Measurements from ENCODE around the gene MSH3. TPM values are rescaled to one million over a fixed set of nuclear protein-coding genes. Genes with fewer than 3 reads are reported as not detected.

MSH3 gene
- total RNA-seq, 4 donors from 2014 or later, result 11.0 to 15.0 (median 12.4) TPM

DNA sequence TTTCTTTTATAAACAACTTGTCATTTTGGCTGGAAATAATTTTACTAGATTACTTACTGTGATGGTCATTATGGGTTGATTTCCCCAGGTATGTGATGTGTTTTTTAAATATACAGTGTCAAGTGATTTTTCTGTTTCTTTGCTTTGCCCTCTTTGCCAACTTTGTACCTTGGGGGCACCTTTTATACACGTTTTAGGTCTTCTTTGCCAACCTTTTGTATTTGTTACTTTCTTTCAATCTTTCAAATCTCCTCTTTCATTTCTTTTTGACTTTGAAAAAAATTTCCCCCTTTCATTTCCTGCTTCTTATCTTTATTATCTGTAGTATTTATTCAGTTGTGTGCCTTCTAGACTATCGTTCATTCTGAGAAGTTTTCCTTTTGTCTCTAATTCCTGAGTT, 65.7 kb downstream of the MSH3 start:
- H3K4me1 ChIP-seq, result no peaks in the 10 kb centered on the region

DNA sequence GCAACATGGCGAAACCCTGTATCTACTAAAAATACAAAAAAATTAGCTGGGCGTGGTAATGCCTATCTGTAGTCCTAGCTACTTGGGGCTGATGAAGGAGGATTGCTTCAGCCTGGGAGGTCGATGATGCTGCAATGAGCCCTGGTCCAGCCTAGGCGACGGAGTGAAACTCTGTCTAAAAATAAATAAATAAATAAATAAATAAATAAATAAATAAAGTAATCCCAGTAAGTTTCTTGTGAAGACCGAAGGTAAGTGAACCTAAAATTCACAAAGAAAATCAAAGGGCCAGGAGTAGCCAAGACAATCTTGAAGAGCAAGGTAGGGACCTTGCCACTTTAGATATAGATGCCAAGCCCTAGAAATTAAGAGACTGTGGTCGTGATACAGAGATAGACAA, 68.5 kb downstream of the MSH3 start:
- Histone ChIP-seq H3K27ac (no peak overlapping the region), H3K4me3 (no peak overlapping the region), H3K36me3 (peaks cover 33% of the 10 kb centered on the region), H3K9me3 (peaks cover 3% of the 10 kb centered on the region), H3K27me3 (no peaks in the 10 kb centered on the region), H3K4me1 (no peaks in the 10 kb centered on the region)
- no peak for TF ChIP-seq POLR2AphosphoS5 (IDR thresholded peaks at IDR 0.05)
- TF ChIP-seq, protein P1, sequence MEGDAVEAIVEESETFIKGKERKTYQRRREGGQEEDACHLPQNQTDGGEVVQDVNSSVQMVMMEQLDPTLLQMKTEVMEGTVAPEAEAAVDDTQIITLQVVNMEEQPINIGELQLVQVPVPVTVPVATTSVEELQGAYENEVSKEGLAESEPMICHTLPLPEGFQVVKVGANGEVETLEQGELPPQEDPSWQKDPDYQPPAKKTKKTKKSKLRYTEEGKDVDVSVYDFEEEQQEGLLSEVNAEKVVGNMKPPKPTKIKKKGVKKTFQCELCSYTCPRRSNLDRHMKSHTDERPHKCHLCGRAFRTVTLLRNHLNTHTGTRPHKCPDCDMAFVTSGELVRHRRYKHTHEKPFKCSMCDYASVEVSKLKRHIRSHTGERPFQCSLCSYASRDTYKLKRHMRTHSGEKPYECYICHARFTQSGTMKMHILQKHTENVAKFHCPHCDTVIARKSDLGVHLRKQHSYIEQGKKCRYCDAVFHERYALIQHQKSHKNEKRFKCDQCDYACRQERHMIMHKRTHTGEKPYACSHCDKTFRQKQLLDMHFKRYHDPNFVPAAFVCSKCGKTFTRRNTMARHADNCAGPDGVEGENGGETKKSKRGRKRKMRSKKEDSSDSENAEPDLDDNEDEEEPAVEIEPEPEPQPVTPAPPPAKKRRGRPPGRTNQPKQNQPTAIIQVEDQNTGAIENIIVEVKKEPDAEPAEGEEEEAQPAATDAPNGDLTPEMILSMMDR (IDR thresholded peaks at IDR 0.05), result no peak
- no peak for TF ChIP-seq POLR2A (IDR thresholded peaks at IDR 0.05)
- no peak for TF ChIP-seq EP300 (IDR thresholded peaks at IDR 0.05)
- no peak for DNase-seq (ENCODE audit: low spot score in 2 of 2)
- WGBS, result 96% methylated on average over 7 of the region's 7 CpGs

More for the DNA sequence above, 65.7 kb downstream of the MSH3 start:
- peaks cover 10% of the 10 kb centered on the region for H3K36me3 ChIP-seq
- H3K4me3 ChIP-seq, result no peak overlapping the region
- TF ChIP-seq POLR2A (IDR thresholded peaks at IDR 0.05), result no peak
- TF ChIP-seq, protein P1 (IDR thresholded peaks at IDR 0.05), result no peak
- TF ChIP-seq POLR2AphosphoS5 (IDR thresholded peaks at IDR 0.05), result no peak
- TF ChIP-seq EP300 (IDR thresholded peaks at IDR 0.05), result no peak
- DNase-seq (ENCODE audit: low spot score in 2 of 2), result no peak
- peaks cover 3% of the 10 kb centered on the region for H3K9me3 ChIP-seq
- no peak overlapping the region for H3K27ac ChIP-seq
- H3K27me3 ChIP-seq, result no peaks in the 10 kb centered on the region
- 90% methylated on average over 2 of the region's 2 CpGs for WGBS

DNA sequence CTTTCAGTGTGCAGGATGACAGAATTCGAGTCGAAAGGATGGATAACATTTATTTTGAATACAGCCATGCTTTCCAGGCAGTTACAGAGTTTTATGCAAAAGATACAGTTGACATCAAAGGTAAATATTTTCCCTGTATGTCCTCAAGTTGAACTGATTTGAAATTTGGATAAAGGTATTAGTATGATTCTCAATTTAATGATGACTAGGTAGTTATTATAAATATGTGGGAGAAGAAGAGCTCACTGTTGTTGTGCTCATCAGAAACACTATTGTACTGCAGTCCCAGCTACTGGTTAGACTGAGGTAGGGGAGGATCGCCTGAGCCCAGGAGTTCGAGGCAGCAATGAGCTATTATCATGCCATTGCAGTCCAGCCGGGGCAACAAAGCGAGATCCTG, 71.0 kb downstream of the MSH3 start:
- Histone ChIP-seq H3K4me1 (no peaks in the 10 kb centered on the region), H3K27me3 (no peaks in the 10 kb centered on the region), H3K36me3 (peaks cover 39% of the 10 kb centered on the region), H3K9me3 (no peaks in the 10 kb centered on the region), H3K27ac (no peak overlapping the region), H3K4me3 (no peak overlapping the region)
- TF ChIP-seq POLR2AphosphoS5 (IDR thresholded peaks at IDR 0.05), result no peak
- TF ChIP-seq POLR2A (IDR thresholded peaks at IDR 0.05), result no peak
- 95% methylated on average over 6 of the region's 6 CpGs for WGBS
- DNase-seq (ENCODE audit: low spot score in 2 of 2), result no peak

DNA sequence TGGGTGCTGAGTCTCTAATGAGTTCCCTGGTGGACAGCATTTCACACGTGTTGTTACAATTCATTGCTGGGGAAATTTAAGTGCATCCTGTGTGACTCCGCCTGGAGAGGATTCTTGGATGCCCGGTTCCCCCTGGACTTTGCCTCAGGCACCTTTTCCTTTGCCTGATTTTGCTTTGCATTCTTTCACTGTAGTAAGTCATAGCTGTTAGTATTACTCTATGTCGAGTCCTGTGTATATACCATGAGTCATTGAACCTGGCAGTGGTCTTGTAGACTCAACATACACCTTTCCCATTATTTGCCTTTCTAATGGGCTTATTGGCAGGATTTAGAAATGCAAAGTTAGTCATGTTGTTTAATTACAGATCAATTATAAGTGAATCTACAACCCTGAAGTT, 82.3 kb downstream of the MSH3 start:
- Histone ChIP-seq H3K4me1 (no peaks in the 10 kb centered on the region), H3K36me3 (peaks cover 9% of the 10 kb centered on the region), H3K27ac (no peak overlapping the region), H3K4me3 (no peak overlapping the region), H3K9me3 (no peaks in the 10 kb centered on the region), H3K27me3 (no peaks in the 10 kb centered on the region)
- 72% methylated on average over 4 of the region's 4 CpGs for WGBS
- DNase-seq (ENCODE audit: low spot score in 2 of 2), result no peak
- TF ChIP-seq EP300 (IDR thresholded peaks at IDR 0.05) (no peak), POLR2AphosphoS5 (IDR thresholded peaks at IDR 0.05) (no peak), POLR2A (IDR thresholded peaks at IDR 0.05) (no peak)
- TF ChIP-seq, protein P1 (IDR thresholded peaks at IDR 0.05), result no peak

DNA sequence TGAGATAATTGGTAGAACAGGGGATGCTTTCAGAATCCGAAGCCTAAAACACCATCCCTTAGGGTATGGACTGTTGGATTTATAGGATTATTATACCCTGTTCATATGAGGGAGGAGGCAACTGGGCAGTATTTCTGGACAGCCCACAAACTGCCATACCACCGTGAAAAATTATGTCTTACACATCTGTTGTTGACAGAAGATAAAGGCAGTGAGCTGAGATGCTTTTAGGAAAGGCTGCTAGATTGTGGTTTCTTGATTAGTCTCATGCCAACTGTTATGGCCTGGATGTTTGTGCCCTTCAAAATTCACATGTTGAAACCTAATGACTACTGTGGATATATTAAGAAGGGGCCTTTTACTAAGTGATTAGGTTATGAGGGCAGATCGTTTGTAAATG, 84.0 kb downstream of the MSH3 start:
- 81% methylated on average over 3 of the region's 3 CpGs for WGBS
- TF ChIP-seq, protein P1 (IDR thresholded peaks at IDR 0.05), result no peak
- TF ChIP-seq POLR2A (IDR thresholded peaks at IDR 0.05) (no peak), POLR2AphosphoS5 (IDR thresholded peaks at IDR 0.05) (no peak), EP300 (IDR thresholded peaks at IDR 0.05) (no peak)
- H3K27me3 ChIP-seq, result no peaks in the 10 kb centered on the region

DNA sequence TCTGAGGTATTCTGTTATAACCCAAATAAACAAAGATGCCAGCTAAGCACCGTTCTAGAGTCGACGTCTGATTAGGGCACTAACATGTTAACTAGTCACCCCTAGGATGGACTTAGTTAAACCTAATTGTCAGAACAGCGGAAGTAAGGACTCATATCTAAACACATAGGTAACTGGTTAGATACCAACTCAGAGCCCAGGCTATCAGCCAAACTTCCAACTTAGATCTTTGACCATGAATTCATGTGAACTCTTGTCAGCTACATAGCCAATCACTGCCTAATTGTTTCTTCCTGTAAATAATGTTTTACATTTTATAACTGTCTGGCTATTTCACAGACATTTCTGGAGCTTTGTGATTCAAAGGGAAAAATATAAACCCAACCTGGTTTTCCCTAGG, 84.6 kb downstream of the MSH3 start:
- 92% methylated on average over 4 of the region's 4 CpGs for WGBS
- Histone ChIP-seq H3K27ac (no peak overlapping the region), H3K9me3 (no peaks in the 10 kb centered on the region), H3K4me3 (no peak overlapping the region), H3K36me3 (peaks cover 21% of the 10 kb centered on the region), H3K27me3 (no peaks in the 10 kb centered on the region), H3K4me1 (no peaks in the 10 kb centered on the region)
- DNase-seq (ENCODE audit: low spot score in 2 of 2), result no peak
- TF ChIP-seq, protein P1 (IDR thresholded peaks at IDR 0.05), result no peak
- TF ChIP-seq POLR2AphosphoS5 (IDR thresholded peaks at IDR 0.05) (no peak), POLR2A (IDR thresholded peaks at IDR 0.05) (no peak), EP300 (IDR thresholded peaks at IDR 0.05) (no peak)

More for the DNA sequence above, 84.0 kb downstream of the MSH3 start:
- no peaks in the 10 kb centered on the region for H3K4me1 ChIP-seq
- DNase-seq (ENCODE audit: low spot score in 2 of 2), result no peak
- peaks cover 21% of the 10 kb centered on the region for H3K36me3 ChIP-seq
- no peak overlapping the region for H3K27ac ChIP-seq
- H3K4me3 ChIP-seq, result no peak overlapping the region
- no peaks in the 10 kb centered on the region for H3K9me3 ChIP-seq

All from suprapubic skin (tissue), 4 donors.